A549 (cell line): ENCODE measurements around the gene IFI44L. TPM values are rescaled to one million over a fixed set of nuclear protein-coding genes. Genes with fewer than 3 reads are reported as not detected.

ENCODE experiments used
- ATAC-seq, 2 experiments: fragments of 200-7000 bp in 1 of 2; fragments of >200 bp in 1 of 2; cut with Nextera tagmentation in 1 of 2; cut with Tn5 transposase in 1 of 2; 3 replicates each; pipeline versions ENCODE4 v1.8.0 to v1.9.1; 2018 to 2020; ENCODE audit warnings: mild to moderate bottlenecking in 1 of 2, moderate library complexity in 1 of 2
- CTCF ChIA-PET: fragments of 300-600 bp; sonication (Branson Sonifier 250); formaldehyde crosslinking; extraction: SDS; loops from one replicate; lab custom pipeline; 2021; ENCODE audit warnings: antibody characterized with exemption, inconsistent platforms; lab: Yijun Ruan, JAX
- POLR2A ChIA-PET: fragments of 350-600 bp; formaldehyde crosslinking; extraction: SDS; loops from one replicate; lab custom pipeline; 2021; ENCODE audit warnings: antibody characterized with exemption, inconsistent platforms; lab: Yijun Ruan, JAX
- DNase-seq, 2 experiments: peaks; one replicate each; pipeline versions ENCODE4 v3.0.0 to v3.0.0-alpha.2; 2011 to 2016; ENCODE audit warnings: low read depth in 1 of 2, low spot score in 1 of 2
- FAIRE-seq: peaks from 2 replicates; lab custom pipeline; 2011; peaks lifted over from hg19 to GRCh38; lab: Jason Lieb, UNC
- H3K27ac ChIP-seq, 2 experiments: fragments of >200 bp; sonication (Bioruptor Twin); formaldehyde crosslinking; 3 replicates each; pipeline ENCODE4 v1.5.1; 2016 to 2017
- H3K4me1 ChIP-seq: fragments of >200 bp; sonication (Bioruptor Twin); formaldehyde crosslinking; 3 replicates; pipeline ENCODE4 v1.6.1; 2016
- H3K4me2 ChIP-seq: fragments of >200 bp; sonication (Bioruptor Twin); formaldehyde crosslinking; 3 replicates; pipeline ENCODE4 v1.6.1; 2016
- H3K4me3 ChIP-seq: fragments of >200 bp; sonication (Bioruptor Twin); formaldehyde crosslinking; 3 replicates; pipeline ENCODE4 v1.5.1; 2016
- H3K9me3 ChIP-seq: fragments of >200 bp; sonication (Bioruptor Twin); formaldehyde crosslinking; 3 replicates; pipeline ENCODE4 v1.6.1; 2016
- ATOH8 ChIP-seq: fragments of 250-450 bp; sonication (Bioruptor Pico); IDR thresholded peaks from 2 replicates; pipeline ENCODE4 v1.5.0; 2020; ENCODE audit warnings: low read depth, mild to moderate bottlenecking, moderate library complexity
- BCL3 ChIP-seq: fragments of >200 bp; sonication (Bioruptor Twin); formaldehyde crosslinking; IDR thresholded peaks from 3 replicates; pipeline ENCODE4 v1.6.1; 2016
- BHLHE40 ChIP-seq: IDR thresholded peaks from 2 replicates; pipeline ENCODE4 v1.6.1; 2012; ENCODE audit warnings: low read depth, low read length, inconsistent platforms
- CEBPB ChIP-seq, 2 experiments: fragments of >200 bp in 1 of 2; sonication (Bioruptor Twin) in 1 of 2; formaldehyde crosslinking in 1 of 2; IDR thresholded peaks; 2 replicates each; pipeline ENCODE4 v1.6.1; 2012 to 2016
- CHD2 ChIP-seq: fragments of 150-350 bp; IDR thresholded peaks from 2 replicates; pipeline ENCODE4 v1.6.1; 2014; ENCODE audit warnings: low read length; ENCODE audit not compliant: partially characterized antibody
- E2F6 ChIP-seq: IDR thresholded peaks from 2 replicates; pipeline ENCODE4 v1.6.1; 2012; ENCODE audit warnings: low read depth, borderline replicate concordance
- EHF ChIP-seq: fragments of 250-450 bp; sonication (Bioruptor Pico); IDR thresholded peaks from 2 replicates; pipeline ENCODE4 v1.5.0; 2020; ENCODE audit warnings: mild to moderate bottlenecking
- FOXS1 ChIP-seq: fragments of 250-450 bp; sonication (Bioruptor Pico); IDR thresholded peaks from 2 replicates; pipeline ENCODE4 v1.5.0; 2020; ENCODE audit warnings: mild to moderate bottlenecking, moderate library complexity
- HDAC2 ChIP-seq: fragments of 200-600 bp; sonication (generic); IDR thresholded peaks from 2 replicates; pipeline ENCODE4 v1.6.1; 2016
- HES2 ChIP-seq: fragments of >200 bp; sonication (Bioruptor Twin); formaldehyde crosslinking; IDR thresholded peaks from 2 replicates; pipeline ENCODE4 v1.6.1; 2016
- HEYL ChIP-seq: fragments of 250-450 bp; sonication (Bioruptor Pico); IDR thresholded peaks from 2 replicates; pipeline ENCODE4 v1.8.0; 2021; ENCODE audit warnings: mild to moderate bottlenecking, moderate library complexity
- HOXB5 ChIP-seq: fragments of 250-450 bp; sonication (Bioruptor Pico); IDR thresholded peaks from 2 replicates; pipeline ENCODE4 v1.5.0; 2020; ENCODE audit warnings: mild to moderate bottlenecking, moderate library complexity
- JUNB ChIP-seq: fragments of >200 bp; sonication (Bioruptor Twin); formaldehyde crosslinking; IDR thresholded peaks from 2 replicates; pipeline ENCODE4 v1.6.1; 2016
- KDM1A ChIP-seq: fragments of 200-600 bp; sonication (generic); IDR thresholded peaks from 2 replicates; pipeline ENCODE4 v1.6.1; 2016; ENCODE audit warnings: low read depth, mild to moderate bottlenecking
- KDM5A ChIP-seq: fragments of 200-600 bp; sonication (generic); IDR thresholded peaks from 2 replicates; pipeline ENCODE4 v1.6.1; 2016; ENCODE audit warnings: antibody characterized with exemption, mild to moderate bottlenecking
- MAFK ChIP-seq: fragments of 450-650 bp; IDR thresholded peaks from 2 replicates; pipeline ENCODE4 v1.6.1; 2014; ENCODE audit not compliant: partially characterized antibody
- MAZ ChIP-seq: fragments of 150-350 bp; IDR thresholded peaks from 2 replicates; pipeline ENCODE4 v1.6.1; 2014; ENCODE audit warnings: antibody characterized with exemption, low read depth, low read length, borderline replicate concordance
- NFE2L2 ChIP-seq: fragments of 150-350 bp; conservative IDR thresholded peaks from 2 replicates; pipeline ENCODE4 v1.6.1; 2014; ENCODE audit warnings: low read length
- NPAS2 ChIP-seq: fragments of 250-450 bp; sonication (Bioruptor Pico); IDR thresholded peaks from 2 replicates; pipeline ENCODE4 v1.8.0; 2022; ENCODE audit warnings: mild to moderate bottlenecking, moderate library complexity, borderline replicate concordance
- NR3C1 ChIP-seq: fragments of >200 bp; sonication (Bioruptor Twin); formaldehyde crosslinking; IDR thresholded peaks from 3 replicates; pipeline ENCODE4 v1.6.1; 2017
- PBX3 ChIP-seq: IDR thresholded peaks from 2 replicates; pipeline ENCODE4 v1.6.1; 2012
- POLR2AphosphoS2 ChIP-seq: conservative IDR thresholded peaks from 2 replicates; pipeline ENCODE4 v1.6.1; 2012; ENCODE audit warnings: low read length, improper control_type of control experiment, inconsistent platforms
- RAD21 ChIP-seq, 2 experiments: fragments of >200 bp in 1 of 2; sonication (Bioruptor Twin) in 1 of 2; formaldehyde crosslinking in 1 of 2; IDR thresholded peaks in 1 of 2; conservative IDR thresholded peaks in 1 of 2; 2 replicates in 1 of 2; 3 replicates in 1 of 2; pipeline ENCODE4 v1.6.1; 2012 to 2018; ENCODE audit warnings: inconsistent platforms in 1 of 2
- RARB ChIP-seq: fragments of 250-450 bp; sonication (Bioruptor Pico); IDR thresholded peaks from 2 replicates; pipeline ENCODE4 v1.8.0; 2021; ENCODE audit warnings: mild to moderate bottlenecking, moderate library complexity
- RCOR1 ChIP-seq: fragments of 150-350 bp; IDR thresholded peaks from 2 replicates; pipeline ENCODE4 v1.6.1; 2014; ENCODE audit warnings: antibody characterized with exemption, low read length, low read depth
- TP53 ChIP-seq: fragments of 250-450 bp; sonication (Bioruptor Pico); IDR thresholded peaks from 2 replicates; pipeline ENCODE4 v1.5.0; 2021; ENCODE audit warnings: mild to moderate bottlenecking, moderate library complexity
- ZC3H11A ChIP-seq: fragments of 450-650 bp; IDR thresholded peaks from 2 replicates; pipeline ENCODE4 v1.6.1; 2014; ENCODE audit warnings: antibody characterized with exemption, mild to moderate bottlenecking
- ZFP36 ChIP-seq: fragments of 450-650 bp; IDR thresholded peaks from 2 replicates; pipeline ENCODE4 v1.6.1; 2014; ENCODE audit warnings: borderline replicate concordance; ENCODE audit not compliant: partially characterized antibody
- WGBS: methylation state at CpG from one replicate; pipeline ENCODE4 v1.1.6; 2017; ENCODE audit errors: missing lambda C conversion rate; 5-methylcytosine and 5-hydroxymethylcytosine counted together
- polyA plus RNA-seq, 4 experiments: library from polyadenylated mRNA; depleted of rRNA in 3 of 4; stranded (reverse); fragments of >200 nt; fragmentation: RNase III in 1 of 4; extraction: RNeasy Plus Mini Kit Qiagen cat#74134 plus additional on column Dnase treatment in 1 of 4; gene quantifications; 2 replicates in 3 of 4; 3 replicates in 1 of 4; pipeline ENCODE4 v1.2.3, GENCODE V29; 2011 to 2017
- TF ChIP-seq, protein P1 (sequence below): fragments of 200-600 bp; sonication (generic); IDR thresholded peaks from 2 replicates; pipeline ENCODE4 v1.6.1; 2016; ENCODE audit warnings: antibody characterized with exemption, mild to moderate bottlenecking, moderate library complexity

IFI44L gene
- polyA plus RNA-seq, 2 of the 4 experiments (the other 2 are of a cell fraction), result 0.05 TPM; not detected in 1

GRCh38 chr1:78650114-78650660, 29.9 kb downstream of the IFI44L start:
- no peaks in the 10 kb centered on the region for H3K4me1 ChIP-seq
- H3K4me3 ChIP-seq, result no peak overlapping the region
- WGBS, result 62% methylated on average over 6 of the region's 6 CpGs
- no peak for DNase-seq
- H3K4me2 ChIP-seq, result no peak overlapping the region
- CTCF ChIA-PET, result interaction anchor here (1.1 kb wide), 1 partner anchor 33 kb away, joined by 4 read pairs; no protein-coding TSS in a partner anchor
- no peak for FAIRE-seq
- POLR2A ChIA-PET, result no interaction called here
- TF ChIP-seq NR3C1 (no peak), HOXB5 (CRISPR knock-in tag) (no peak), FOXS1 (CRISPR knock-in tag) (no peak), ATOH8 (CRISPR knock-in tag) (no peak), KDM5A (no peak), E2F6 (no peak), JUNB (no peak), RAD21 (conservative IDR thresholded peaks at IDR 0.05 in 1 of 2, IDR thresholded peaks at IDR 0.05 in 1 of 2) (no peak), MAZ (no peak), POLR2AphosphoS2 (no peak), HES2 (no peak), NFE2L2 (no peak), NPAS2 (CRISPR knock-in tag) (no peak), HDAC2 (no peak), ZFP36 (no peak), BHLHE40 (no peak), BCL3 (no peak), EHF (CRISPR knock-in tag) (no peak), CHD2 (no peak), HEYL (CRISPR knock-in tag) (no peak)
- no peak overlapping the region for H3K27ac ChIP-seq
- ATAC-seq, result no peak
- no peaks in the 10 kb centered on the region for H3K9me3 ChIP-seq

- Histone ChIP-seq H3K4me2 (no peak overlapping the region), H3K4me1 (no peaks in the 10 kb centered on the region), H3K9me3 (no peaks in the 10 kb centered on the region), H3K4me3 (no peak overlapping the region), H3K27ac (no peak overlapping the region)
- CTCF ChIA-PET, result no interaction called here
- DNase-seq, result no peak
- TF ChIP-seq RARB (no peak), ZC3H11A (no peak), NFE2L2 (no peak), TP53 (CRISPR knock-in tag) (no peak), KDM5A (no peak), E2F6 (no peak), BHLHE40 (no peak), HEYL (CRISPR knock-in tag) (no peak), PBX3 (no peak), KDM1A (no peak), HES2 (no peak), RCOR1 (no peak), CEBPB (IDR thresholded peaks at IDR 0.05) (no peak), MAFK (no peak), NPAS2 (CRISPR knock-in tag) (no peak)
- TF ChIP-seq, protein P1, sequence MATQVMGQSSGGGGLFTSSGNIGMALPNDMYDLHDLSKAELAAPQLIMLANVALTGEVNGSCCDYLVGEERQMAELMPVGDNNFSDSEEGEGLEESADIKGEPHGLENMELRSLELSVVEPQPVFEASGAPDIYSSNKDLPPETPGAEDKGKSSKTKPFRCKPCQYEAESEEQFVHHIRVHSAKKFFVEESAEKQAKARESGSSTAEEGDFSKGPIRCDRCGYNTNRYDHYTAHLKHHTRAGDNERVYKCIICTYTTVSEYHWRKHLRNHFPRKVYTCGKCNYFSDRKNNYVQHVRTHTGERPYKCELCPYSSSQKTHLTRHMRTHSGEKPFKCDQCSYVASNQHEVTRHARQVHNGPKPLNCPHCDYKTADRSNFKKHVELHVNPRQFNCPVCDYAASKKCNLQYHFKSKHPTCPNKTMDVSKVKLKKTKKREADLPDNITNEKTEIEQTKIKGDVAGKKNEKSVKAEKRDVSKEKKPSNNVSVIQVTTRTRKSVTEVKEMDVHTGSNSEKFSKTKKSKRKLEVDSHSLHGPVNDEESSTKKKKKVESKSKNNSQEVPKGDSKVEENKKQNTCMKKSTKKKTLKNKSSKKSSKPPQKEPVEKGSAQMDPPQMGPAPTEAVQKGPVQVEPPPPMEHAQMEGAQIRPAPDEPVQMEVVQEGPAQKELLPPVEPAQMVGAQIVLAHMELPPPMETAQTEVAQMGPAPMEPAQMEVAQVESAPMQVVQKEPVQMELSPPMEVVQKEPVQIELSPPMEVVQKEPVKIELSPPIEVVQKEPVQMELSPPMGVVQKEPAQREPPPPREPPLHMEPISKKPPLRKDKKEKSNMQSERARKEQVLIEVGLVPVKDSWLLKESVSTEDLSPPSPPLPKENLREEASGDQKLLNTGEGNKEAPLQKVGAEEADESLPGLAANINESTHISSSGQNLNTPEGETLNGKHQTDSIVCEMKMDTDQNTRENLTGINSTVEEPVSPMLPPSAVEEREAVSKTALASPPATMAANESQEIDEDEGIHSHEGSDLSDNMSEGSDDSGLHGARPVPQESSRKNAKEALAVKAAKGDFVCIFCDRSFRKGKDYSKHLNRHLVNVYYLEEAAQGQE, result no peak
- WGBS, result 50% methylated on average over 11 of the region's 12 CpGs
- POLR2A ChIA-PET, result no interaction called here
- no peak for FAIRE-seq
- no peak for ATAC-seq
Measured at GRCh38 chr1:78651241-78651640, 31.0 kb downstream of the IFI44L start.
